HTERT RPE-1 (cell line): ENCODE measurements around the gene HMX3.

Experiments used
- in situ Hi-C: fragments of 300-500 bp; cut with MboI; formaldehyde crosslinking; loops from 4 replicates; pipeline ENCODE4 v1.14.3; 2020; ENCODE audit warnings: low sequenced_read_pairs

The HMX3 gene

GRCh38 chr10:123146894-123147634 lies 11.3 kb downstream of the HMX3 start:
- in situ Hi-C loops = no loop called here

- in situ Hi-C loops = no loop called here
Measured at GRCh38 chr10:123147635-123148413, 12.1 kb downstream of the HMX3 start, which contains the start of gene HMX2. TSS of gene HMX2 (plus strand) at chr10:123148136. CDS start at chr10:123148379, 243 bp downstream.

GRCh38 chr10:123148414-123149161 lies 12.8 kb downstream of the HMX3 start:
- in situ Hi-C loops = no loop called here

GRCh38 chr10:123149162-123149567 lies 13.4 kb downstream of the HMX3 start:
- in situ Hi-C loops = no loop called here

- in situ Hi-C loops = no loop called here
Measured at GRCh38 chr10:123149568-123150270, 13.9 kb downstream of the HMX3 start.

GRCh38 chr10:123150271-123150985 lies 14.7 kb downstream of the HMX3 start:
- in situ Hi-C loops = no loop called here

GRCh38 chr10:123150986-123151736 lies 15.4 kb downstream of the HMX3 start:
- in situ Hi-C loops = no loop called here

GRCh38 chr10:123151737-123152135 lies 16.0 kb downstream of the HMX3 start:
- in situ Hi-C loops = no loop called here

GRCh38 chr10:123153486-123154091 lies 17.8 kb downstream of the HMX3 start:
- in situ Hi-C loops = no loop called here

- in situ Hi-C loops = no loop called here
Measured at GRCh38 chr10:123154092-123154710, 18.4 kb downstream of the HMX3 start, which contains the start of gene BUB3. TSS of gene BUB3 (plus strand) at chr10:123154402. CDS start at chr10:123154918, 516 bp downstream.

- in situ Hi-C loops = no loop called here
Measured at GRCh38 chr10:123154711-123155505, 19.1 kb downstream of the HMX3 start.

- in situ Hi-C loops = no loop called here
Measured at GRCh38 chr10:123156078-123156477, 20.3 kb downstream of the HMX3 start.

GRCh38 chr10:123157210-123157609 lies 21.4 kb downstream of the HMX3 start:
- in situ Hi-C loops = no loop called here

GRCh38 chr10:123158682-123159081 lies 22.9 kb downstream of the HMX3 start:
- in situ Hi-C loops = no loop called here

GRCh38 chr10:123160311-123160980 lies 24.7 kb downstream of the HMX3 start:
- in situ Hi-C loops = no loop called here

GRCh38 chr10:123164319-123164718 lies 28.5 kb downstream of the HMX3 start:
- in situ Hi-C loops = no loop called here

- in situ Hi-C loops = no loop called here
Measured at GRCh38 chr10:123165445-123166072, 29.8 kb downstream of the HMX3 start.
